HepG2 (cell line): Measurements from ENCODE around the gene CADPS. TPM values are rescaled to one million over a fixed set of nuclear protein-coding genes. Genes with fewer than 3 reads are reported as not detected.

Experiments used
- BCL3 ChIP-seq: sonication (generic); formaldehyde crosslinking; IDR thresholded peaks from 2 replicates; pipeline ENCODE4 v1.5.1; 2020; ENCODE audit warnings: mild to moderate bottlenecking, missing genetic modification reagents, moderate library complexity
- HES4 ChIP-seq: sonication (generic); formaldehyde crosslinking; IDR thresholded peaks from 2 replicates; pipeline ENCODE4 v1.9.0; 2021; ENCODE audit warnings: mild to moderate bottlenecking, missing genetic modification reagents, borderline replicate concordance
- MAFG ChIP-seq: sonication (generic); formaldehyde crosslinking; IDR thresholded peaks from 2 replicates; pipeline ENCODE4 v1.5.1; 2020; ENCODE audit warnings: mild to moderate bottlenecking, missing genetic modification reagents
- MTERF4 ChIP-seq: sonication (generic); formaldehyde crosslinking; IDR thresholded peaks from 2 replicates; pipeline ENCODE4 v1.8.0; 2023; ENCODE audit warnings: mild to moderate bottlenecking, missing genetic modification reagents
- NR2F1 ChIP-seq, 2 experiments: fragments of 450-650 bp in 1 of 2; formaldehyde crosslinking in 1 of 2; IDR thresholded peaks; 2 replicates each; pipeline versions ENCODE4 v1.5.0 to v1.6.1; 2016 to 2020; ENCODE audit warnings: mild to moderate bottlenecking in 1 of 2, missing compliant biosample characterization in 1 of 2, missing genetic modification reagents in 1 of 2, moderate library complexity in 1 of 2
- PCBP2 ChIP-seq: fragments of 200-400 bp; formaldehyde crosslinking; optimal IDR thresholded peaks from 2 replicates; pipeline ENCODE3; 2018; ENCODE audit warnings: low read length, low read depth; ENCODE audit not compliant: poor library complexity, severe bottlenecking
- PRDM15 ChIP-seq: sonication (generic); formaldehyde crosslinking; IDR thresholded peaks from 2 replicates; pipeline ENCODE4 v1.4.0; 2020; ENCODE audit warnings: missing genetic modification reagents
- RBM22 ChIP-seq: fragments of 200-400 bp; formaldehyde crosslinking; optimal IDR thresholded peaks from 2 replicates; pipeline ENCODE3; 2017; ENCODE audit warnings: mild to moderate bottlenecking, low read length, moderate library complexity
- ZMYM3 ChIP-seq: sonication (generic); formaldehyde crosslinking; IDR thresholded peaks from 2 replicates; pipeline ENCODE4 v1.5.1; 2020; ENCODE audit warnings: mild to moderate bottlenecking, missing genetic modification reagents
- polyA plus RNA-seq, 8 experiments: library from polyadenylated mRNA; depleted of rRNA in 3 of 8; stranded (reverse) in 7 of 8; unstranded in 1 of 8; fragments of >200 nt; fragmentation: Illumina TruSeq in 4 of 8; extraction: Trizol in 4 of 8; gene quantifications; 2 replicates each; pipeline versions ENCODE4 v1.2.1 to v1.2.3, GENCODE V29; 2011 to 2016; ENCODE audit warnings: low read depth in 4 of 8, missing spikeins in 1 of 8, mixed read lengths in 1 of 8; ENCODE audit not compliant: insufficient read depth in 1 of 8
- total RNA-seq, 5 experiments: library from RNA; depleted of rRNA; stranded (reverse); fragments of >200 nt; fragmentation: Illumina TruSeq; extraction: Trizol; gene quantifications; 2 replicates each; pipeline ENCODE4 v1.2.3, GENCODE V29; 2016; ENCODE audit warnings: low read depth in 1 of 5

CADPS gene
- total and polyA plus RNA-seq, 2 of the 13 experiments (the other 11 are each of a cell fraction or from before 2014, with no cell fraction given) = not detected

- no peak for TF ChIP-seq PRDM15 (CRISPR knock-in tag)
- no peak for TF ChIP-seq NR2F1 (CRISPR knock-in tag; IDR thresholded peaks at IDR 0.05)
- TF ChIP-seq MTERF4 = no peak
- TF ChIP-seq PCBP2 = no peak
- no peak for TF ChIP-seq HES4 (CRISPR knock-in tag)
- TF ChIP-seq MAFG = no peak
- TF ChIP-seq ZMYM3 = no peak
- no peak for TF ChIP-seq BCL3
- no peak for TF ChIP-seq RBM22
- TF ChIP-seq, all 625 proteins: peak for 0
Observed at GRCh38 chr3:62546266-62546665, 328.9 kb downstream of the CADPS start (continued).
